Calu3 (cell line): ENCODE results near the gene CHERP. TPM values are rescaled to one million over a fixed set of nuclear protein-coding genes. Genes with fewer than 3 reads are reported as not detected.
"Not testable (repeated sequence)": the region's sequence is repeated elsewhere in the genome, so short reads cannot be mapped to it uniquely, and the experiment has no call there.

Source experiments
- BruUV-seq: library from RNA; stranded (reverse); fragments of 400-500 nt; replicated peaks from 2 replicates; lab custom pipeline; 2021; lab: Mats Ljungman, UMichigan
- CTCF ChIA-PET: fragments of 300-600 bp; sonication (Branson Sonifier 250); formaldehyde crosslinking; loops from one replicate; lab custom pipeline; 2022; ENCODE audit warnings: antibody characterized with exemption; lab: Charles Lee
- DNase-seq: peaks from one replicate; pipeline ENCODE4 v3.0.0; 2022
- H3K27ac Mint-ChIP-seq: one replicate; pipeline ENCODE4 v1.8.0; 2022; ENCODE audit warnings: mixed read lengths; ENCODE audit not compliant: unreplicated experiment
- H3K27me3 Mint-ChIP-seq: one replicate; pipeline ENCODE4 v1.8.0; 2022; ENCODE audit warnings: mixed read lengths; ENCODE audit not compliant: unreplicated experiment
- H3K36me3 Mint-ChIP-seq: one replicate; pipeline ENCODE4 v1.8.0; 2022; ENCODE audit warnings: mild to moderate bottlenecking, moderate library complexity, mixed read lengths; ENCODE audit not compliant: insufficient read depth, unreplicated experiment
- H3K4me1 Mint-ChIP-seq: one replicate; pipeline ENCODE4 v1.8.0; 2022; ENCODE audit warnings: mild to moderate bottlenecking, low read depth, mixed read lengths; ENCODE audit not compliant: unreplicated experiment
- H3K4me3 Mint-ChIP-seq: one replicate; pipeline ENCODE4 v1.8.0; 2022; ENCODE audit warnings: mild to moderate bottlenecking, low read depth, moderate library complexity, mixed read lengths; ENCODE audit not compliant: unreplicated experiment
- H3K9me3 Mint-ChIP-seq: one replicate; pipeline ENCODE4 v1.8.0; 2022; ENCODE audit warnings: low read depth, mixed read lengths; ENCODE audit not compliant: unreplicated experiment
- CTCF ChIP-seq: fragments of 200-600 bp; IDR thresholded peaks from one replicate; pipeline ENCODE4 v1.8.0; 2022; ENCODE audit warnings: antibody characterized with exemption; ENCODE audit not compliant: unreplicated experiment
- intact Hi-C: fragments of 100-400 bp; cut with micrococcal nuclease; formaldehyde crosslinking; loops from one replicate; pipeline ENCODE4 v1.10.0; 2022; ENCODE audit not compliant: unreplicated experiment
- total RNA-seq: library from RNA; stranded (reverse); gene quantifications from 2 replicates; pipeline ENCODE4 v1.2.3, GENCODE V29; 2022

The CHERP gene
- total RNA-seq, 1 experiment from 2014 or later: 49.3 TPM

GRCh38 chr19:16516923-16517610, 25.2 kb downstream of the CHERP start:
- peaks cover 30% of the 10 kb centered on the region for H3K36me3 Mint-ChIP-seq

GRCh38 chr19:16516381-16516780, 25.9 kb downstream of the CHERP start:
- intact Hi-C loops: no loop called here
- TF ChIP-seq CTCF: no peak
- DNase-seq: no peak
- H3K9me3 Mint-ChIP-seq: no peaks in the 10 kb centered on the region
- H3K27me3 Mint-ChIP-seq: no peaks in the 10 kb centered on the region
- BruUV-seq: no TSS peak
- CTCF ChIA-PET: no interaction called here
- peaks cover 26% of the 10 kb centered on the region for H3K36me3 Mint-ChIP-seq
- no peaks in the 10 kb centered on the region for H3K4me1 Mint-ChIP-seq
- no peak overlapping the region for H3K4me3 Mint-ChIP-seq
- no peak overlapping the region for H3K27ac Mint-ChIP-seq

More at GRCh38 chr19:16516923-16517610, 25.2 kb downstream of the CHERP start:
- Mint-ChIP-seq H3K27ac (no peak overlapping the region), H3K9me3 (no peaks in the 10 kb centered on the region), H3K4me1 (no peaks in the 10 kb centered on the region), H3K4me3 (no peak overlapping the region), H3K27me3 (no peaks in the 10 kb centered on the region)
- TF ChIP-seq CTCF: no peak
- CTCF ChIA-PET: no interaction called here
- intact Hi-C loops: no loop called here
- BruUV-seq: no TSS peak
- DNase-seq: no peak

DNA sequence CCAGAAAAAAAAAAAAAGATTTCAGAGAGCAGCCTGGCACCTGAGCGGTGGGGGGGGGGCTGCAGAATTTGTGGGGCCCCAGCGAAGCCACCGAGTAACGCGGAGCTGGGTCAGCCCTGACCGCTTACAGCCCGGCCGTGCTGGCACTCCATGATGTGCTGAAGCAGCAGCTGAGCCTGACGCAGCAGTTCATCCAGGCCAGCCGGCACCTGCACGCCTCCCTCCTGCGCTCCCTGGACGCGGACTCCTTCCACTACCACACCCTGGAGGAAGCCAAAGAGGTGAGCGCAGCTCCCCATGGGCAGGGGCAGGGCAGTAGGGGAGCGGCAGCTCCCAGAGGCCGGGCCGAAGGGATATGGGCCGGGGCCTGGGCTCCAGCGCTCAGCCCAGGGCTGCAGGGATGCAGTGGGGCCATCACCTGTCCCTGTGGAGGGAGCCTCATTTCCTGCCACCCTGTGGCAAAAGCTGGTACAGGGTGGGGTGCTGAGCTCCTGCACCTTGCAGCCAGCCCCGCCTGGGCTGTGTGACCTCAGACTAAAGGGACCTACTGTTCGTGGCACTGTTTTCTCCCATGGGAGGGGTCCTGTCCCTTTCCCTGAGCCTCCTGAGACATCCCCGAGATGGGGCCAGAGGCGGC, 27.7 kb downstream of the CHERP start:
- Mint-ChIP-seq H3K4me1 (no peaks in the 10 kb centered on the region), H3K27ac (no peak overlapping the region), H3K27me3 (no peaks in the 10 kb centered on the region), H3K4me3 (no peak overlapping the region), H3K9me3 (no peaks in the 10 kb centered on the region), H3K36me3 (peaks cover 20% of the 10 kb centered on the region)
- BruUV-seq: no TSS peak
- TF ChIP-seq CTCF: no peak
- intact Hi-C loops: no loop called here
- CTCF ChIA-PET: no interaction called here
- no peak for DNase-seq

DNA sequence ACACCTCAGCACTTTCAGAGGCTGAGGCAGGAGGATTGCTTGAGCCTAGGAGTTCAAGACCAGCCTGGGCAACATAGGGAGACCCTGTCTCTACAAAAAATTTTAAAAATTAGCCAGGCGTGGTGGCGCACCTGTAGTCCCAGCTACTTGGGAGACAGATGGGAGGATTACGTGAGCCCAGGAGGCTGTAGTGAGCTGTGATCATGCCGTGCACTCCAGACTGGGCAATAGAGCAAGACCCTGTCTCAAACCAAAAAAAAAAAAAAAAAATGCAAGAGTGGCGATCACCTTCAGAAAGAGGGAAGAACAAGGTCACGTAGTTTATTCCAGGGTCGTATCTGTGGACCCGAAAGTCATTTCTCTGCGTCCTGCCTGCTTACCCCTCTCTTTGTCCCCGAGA, 29.6 kb downstream of the CHERP start:
- H3K27ac Mint-ChIP-seq, H3K4me1 Mint-ChIP-seq, H3K36me3 Mint-ChIP-seq, DNase-seq, H3K27me3 Mint-ChIP-seq, BruUV-seq, CTCF ChIA-PET, H3K9me3 Mint-ChIP-seq, H3K4me3 Mint-ChIP-seq, intact Hi-C loops: not testable (repeated sequence)
